ENCODE results near the gene RINL.
"Not testable (repeated sequence)": the region's sequence is repeated elsewhere in the genome, so short reads cannot be mapped to it uniquely, and the experiment has no call there.

Gene RINL

GRCh38 chr19:38831142-38831605 lies 46.9 kb downstream of the RINL start:
- DNase-seq, result no peak

DNA sequence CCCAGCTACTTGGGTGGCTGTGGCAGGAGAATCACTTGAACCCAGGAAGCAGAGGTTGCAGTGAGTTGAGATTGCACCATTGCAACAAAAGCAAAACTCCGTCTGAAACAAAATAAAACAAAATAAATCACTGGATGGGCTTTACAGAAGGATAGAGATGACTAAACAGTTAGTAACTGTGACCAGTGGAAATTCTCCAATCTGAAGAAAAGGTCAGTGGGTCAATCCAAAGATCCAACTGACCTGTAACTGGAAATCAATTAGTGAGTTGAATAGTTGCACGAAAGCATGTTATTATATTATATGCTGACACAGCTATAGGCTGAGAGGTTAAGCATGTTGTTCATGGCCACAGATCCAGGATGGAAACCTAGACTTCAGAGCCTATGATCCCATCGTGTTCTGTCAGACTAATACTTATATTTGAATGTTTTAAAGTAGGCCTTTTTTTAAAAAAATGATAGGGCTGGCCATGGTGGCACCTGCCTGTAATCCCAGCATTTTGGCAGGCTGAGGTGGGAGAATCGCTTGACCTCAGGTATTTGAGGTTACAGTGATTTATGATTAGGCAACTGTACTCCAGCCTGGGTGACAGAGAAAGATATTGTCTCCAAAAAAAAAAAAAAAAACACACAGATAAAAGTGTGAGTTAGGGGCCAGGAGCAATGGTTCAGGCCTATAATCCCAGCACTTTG lies 47.9 kb downstream of the RINL start:
- DNase-seq, result no peak

DNA sequence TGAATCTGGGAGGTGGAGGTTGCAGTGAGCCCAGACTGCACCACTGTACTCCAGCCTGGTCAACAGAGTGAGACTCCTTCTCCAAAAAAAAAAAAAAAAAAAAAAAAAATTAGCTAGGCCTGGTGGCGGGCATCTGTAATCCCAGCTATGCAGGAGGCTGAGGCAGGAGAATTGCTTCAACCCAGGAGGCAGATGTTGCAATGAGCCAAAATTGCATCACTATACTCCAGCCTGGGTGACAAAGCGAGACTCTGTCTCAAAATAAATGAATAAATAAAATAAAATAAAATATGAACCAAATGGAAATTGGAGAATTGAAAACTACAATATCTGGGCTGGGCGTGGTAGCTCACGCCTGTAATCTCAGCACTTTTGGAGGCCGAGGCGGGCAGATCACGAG lies 48.9 kb downstream of the RINL start:
- DNase-seq, result not testable (repeated sequence)

- DNase-seq, result no peak
Measured at GRCh38 chr19:38826856-38827551, 51.1 kb downstream of the RINL start.

- DNase-seq, result not testable (repeated sequence)
Measured at GRCh38 chr19:38825936-38826335, 52.1 kb downstream of the RINL start.

DNA sequence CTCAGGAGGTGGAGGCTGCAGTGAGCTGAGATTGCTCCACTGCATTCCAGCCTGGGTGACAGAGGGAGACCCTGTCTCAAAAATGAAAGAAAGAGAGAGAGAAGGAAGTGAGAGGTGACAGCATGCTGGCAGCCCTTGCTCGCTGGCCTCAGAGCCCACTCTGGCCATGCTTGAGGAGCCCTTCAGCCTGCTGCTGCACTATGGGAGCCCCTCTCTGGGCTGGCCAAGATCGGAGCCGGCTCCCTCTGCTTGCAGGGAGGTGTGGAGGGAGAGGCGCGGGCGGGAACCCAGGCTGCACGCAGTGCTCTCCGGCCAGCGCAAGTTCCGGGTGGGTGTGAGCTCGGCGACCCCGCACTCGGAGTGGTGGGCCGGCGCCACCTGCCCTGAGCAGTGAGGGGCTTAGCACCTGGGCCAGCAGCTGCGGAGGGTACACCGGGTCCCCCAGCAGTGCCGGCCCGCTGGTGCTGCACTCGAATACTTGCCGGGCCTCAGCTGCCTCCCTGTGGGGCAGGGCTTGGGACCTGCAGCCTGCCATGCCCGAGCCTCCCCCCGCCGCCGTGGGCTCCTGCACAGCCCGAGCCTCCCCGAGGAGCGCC lies 56.7 kb downstream of the RINL start:
- DNase-seq, result not testable (repeated sequence)

DNA sequence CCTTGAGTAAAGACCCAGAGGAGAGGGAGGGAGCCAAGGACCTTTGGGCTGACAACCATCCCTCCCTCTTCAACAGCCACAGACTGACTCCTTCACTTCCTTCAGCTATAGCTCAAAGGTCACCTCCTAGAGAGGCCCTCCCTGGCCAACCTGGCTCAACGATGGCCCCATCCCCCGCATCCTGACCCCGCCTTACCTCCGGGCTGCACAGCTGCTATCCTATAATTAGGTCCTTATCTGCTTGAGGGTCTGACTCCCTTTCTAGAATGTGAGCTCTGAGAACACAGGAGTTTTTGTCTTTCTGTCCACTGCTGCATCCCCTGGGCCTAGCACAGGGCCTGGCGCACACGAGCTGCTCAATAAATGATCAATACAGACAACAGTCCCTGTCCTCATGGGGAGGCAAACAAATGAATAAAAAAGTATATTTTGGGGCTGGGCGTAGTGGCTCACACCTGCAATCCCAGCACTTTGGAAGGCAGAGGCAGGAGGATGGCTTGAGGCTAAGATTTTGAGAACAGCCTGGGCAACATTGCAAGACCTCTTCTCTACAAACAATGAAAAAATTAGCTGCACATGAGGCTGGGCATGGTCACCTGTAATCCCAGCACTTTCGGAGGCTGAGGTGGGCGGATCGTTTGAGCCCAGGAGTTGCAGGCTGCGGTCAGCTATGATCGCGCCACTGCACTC lies 58.7 kb downstream of the RINL start:
- no peak for DNase-seq
